ENCODE results near the gene DDT.
"Not testable (repeated sequence)": the region's sequence is repeated elsewhere in the genome, so short reads cannot be mapped to it uniquely, and the experiment has no call there.

The DDT gene

GRCh38 chr22:23974345-23974744, at the start of gene DDT:
DDT (minus strand) TSS chr22:23974441; CDS start chr22:23974414, 27 bp downstream.
- not testable (repeated sequence) for DNase-seq (ENCODE audit: low spot score)

- DNase-seq (ENCODE audit: low spot score) = no peak
Measured at GRCh38 chr22:24023204-24023789, 49.1 kb upstream of the DDT start.

- DNase-seq (ENCODE audit: low spot score) = no peak
Measured at GRCh38 chr22:24021304-24021703, 47.1 kb upstream of the DDT start.

DNA sequence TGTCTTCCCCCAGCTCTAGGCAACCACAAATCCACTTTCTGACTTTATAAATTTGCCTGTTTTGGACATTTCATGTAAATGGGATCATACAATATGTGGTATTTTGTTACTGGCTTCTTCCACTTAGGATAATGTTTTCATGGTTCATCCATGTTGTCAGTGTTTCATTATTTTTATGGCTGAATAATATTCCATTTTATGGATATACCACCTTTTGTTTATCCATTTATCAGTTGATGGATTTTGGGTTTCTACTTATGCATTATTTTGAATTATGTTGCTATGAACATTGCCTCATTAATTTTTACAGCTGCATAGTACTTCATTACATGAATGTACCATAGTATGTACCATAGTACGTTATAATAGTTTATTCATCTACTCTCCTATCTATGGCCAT, 41.9 kb upstream of the DDT start:
- DNase-seq (ENCODE audit: low spot score) = no peak

DNA sequence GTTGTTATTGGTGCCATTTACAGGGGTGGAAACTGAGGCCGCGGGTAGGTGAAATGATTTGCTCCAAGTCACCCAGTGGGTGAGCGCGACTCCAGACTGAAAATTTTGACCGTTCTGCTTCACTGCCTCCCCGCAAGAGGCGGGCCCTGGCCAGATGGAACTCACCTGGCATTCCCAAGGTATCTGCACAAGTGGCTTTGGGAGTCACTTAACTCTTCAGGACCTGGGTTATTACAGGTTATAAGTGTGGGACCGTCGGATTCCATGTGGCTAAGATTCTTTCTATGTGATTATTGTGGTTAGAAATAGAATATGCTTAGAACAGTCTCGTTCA, 37.5 kb upstream of the DDT start:
- no peak for DNase-seq (ENCODE audit: low spot score)

GRCh38 chr22:24010018-24010391, 35.8 kb upstream of the DDT start:
- DNase-seq (ENCODE audit: low spot score) = no peak

DNA sequence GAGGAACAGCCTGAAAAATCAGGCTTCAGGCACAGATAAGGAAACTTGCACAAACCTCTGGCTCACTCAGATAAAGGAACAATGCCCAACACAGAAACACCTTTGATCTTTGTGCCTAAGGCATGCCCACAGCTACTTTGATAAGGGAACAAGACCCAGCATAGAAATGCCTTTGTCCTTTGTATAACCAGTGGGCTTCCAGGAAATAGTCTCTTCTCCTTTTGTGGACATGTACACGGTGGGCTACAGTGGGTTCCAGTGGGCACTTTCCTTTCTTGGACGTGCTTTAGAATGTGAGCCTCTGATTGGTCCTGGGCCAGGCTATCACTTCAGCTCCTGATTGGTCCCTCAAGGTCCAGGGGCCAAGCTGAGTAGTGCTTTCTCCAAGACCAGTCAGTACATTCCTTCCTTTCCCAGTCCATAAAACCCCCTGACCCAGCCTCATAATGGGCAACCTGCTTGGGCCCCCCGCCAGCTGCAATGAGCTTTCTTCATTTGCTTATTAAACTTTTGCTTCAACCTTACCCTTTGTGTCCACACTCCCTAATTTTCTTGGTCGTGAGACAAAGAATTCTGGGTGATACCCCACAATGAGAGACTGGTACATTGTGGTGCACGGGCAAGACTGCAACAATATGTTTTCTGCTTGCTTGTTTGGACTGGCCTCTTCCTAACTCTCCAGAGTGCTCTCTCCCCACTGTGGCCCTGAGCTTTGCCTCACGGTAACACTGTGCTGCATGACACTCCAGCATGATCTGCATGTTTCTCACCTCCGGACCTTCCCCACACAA, 35.2 kb upstream of the DDT start:
- DNase-seq (ENCODE audit: low spot score) = no peak

- DNase-seq (ENCODE audit: low spot score) = no peak
Measured at GRCh38 chr22:24008381-24009226, 34.4 kb upstream of the DDT start.

- DNase-seq (ENCODE audit: low spot score) = no peak
Measured at GRCh38 chr22:24008022-24008283, 33.7 kb upstream of the DDT start.

- DNase-seq (ENCODE audit: low spot score) = no peak
Measured at GRCh38 chr22:24007253-24008021, 33.2 kb upstream of the DDT start.

GRCh38 chr22:24006914-24007214, 32.6 kb upstream of the DDT start:
- no peak for DNase-seq (ENCODE audit: low spot score)

- DNase-seq (ENCODE audit: low spot score) = no peak
Measured at GRCh38 chr22:24006207-24006913, 32.1 kb upstream of the DDT start.

DNA sequence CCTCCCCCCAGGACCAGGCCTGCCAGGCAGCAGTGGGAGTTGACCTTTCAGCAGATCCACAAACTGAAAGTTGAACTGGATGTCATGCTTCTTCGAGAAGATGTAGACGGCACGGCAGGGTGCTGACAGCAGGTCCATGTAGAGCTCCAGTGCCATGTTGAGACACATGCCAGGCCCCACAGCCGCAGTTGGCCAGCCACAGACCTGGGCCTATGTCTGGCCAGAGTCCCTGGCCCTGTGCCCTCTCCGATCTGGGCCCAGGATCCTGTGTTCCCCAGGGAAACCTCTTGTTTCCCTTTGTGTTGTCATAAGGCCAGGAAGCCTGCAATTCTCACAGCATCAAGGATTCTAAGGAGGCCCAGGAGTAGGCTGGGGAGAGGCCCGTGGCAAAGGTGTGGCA, 31.0 kb upstream of the DDT start, which contains the start of gene GSTT4:
Gene GSTT4 (minus strand): TSS at position 253 of the 400 bp plus-strand sequence. CDS start 97 bp downstream, at position 156.
- no peak for DNase-seq (ENCODE audit: low spot score)

GRCh38 chr22:24003887-24004286, 29.6 kb upstream of the DDT start:
- DNase-seq (ENCODE audit: low spot score) = no peak

DNA sequence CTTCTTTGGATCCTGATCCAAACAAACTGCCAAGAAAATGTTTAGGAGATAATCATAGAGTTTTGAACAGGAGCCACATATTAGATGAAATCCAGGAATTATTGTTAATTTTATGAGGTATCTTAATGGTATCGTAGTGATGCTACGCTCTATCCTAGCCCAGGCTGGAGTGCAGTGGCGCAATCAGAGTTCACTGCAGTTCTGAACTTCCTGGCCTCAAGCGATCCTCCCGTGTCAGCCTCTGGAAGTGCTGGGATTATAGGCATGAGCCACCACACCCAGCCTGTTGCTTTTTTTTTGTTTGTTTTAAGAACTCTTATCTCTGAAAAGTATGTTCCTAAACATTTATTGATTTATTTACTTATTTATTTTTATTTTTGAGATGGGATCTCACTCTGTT, 28.6 kb upstream of the DDT start:
- no peak for DNase-seq (ENCODE audit: low spot score)

GRCh38 chr22:24002272-24002671, 28.0 kb upstream of the DDT start:
- DNase-seq (ENCODE audit: low spot score) = no peak

- DNase-seq (ENCODE audit: low spot score) = no peak
Measured at GRCh38 chr22:24001314-24001713, 27.1 kb upstream of the DDT start.

DNA sequence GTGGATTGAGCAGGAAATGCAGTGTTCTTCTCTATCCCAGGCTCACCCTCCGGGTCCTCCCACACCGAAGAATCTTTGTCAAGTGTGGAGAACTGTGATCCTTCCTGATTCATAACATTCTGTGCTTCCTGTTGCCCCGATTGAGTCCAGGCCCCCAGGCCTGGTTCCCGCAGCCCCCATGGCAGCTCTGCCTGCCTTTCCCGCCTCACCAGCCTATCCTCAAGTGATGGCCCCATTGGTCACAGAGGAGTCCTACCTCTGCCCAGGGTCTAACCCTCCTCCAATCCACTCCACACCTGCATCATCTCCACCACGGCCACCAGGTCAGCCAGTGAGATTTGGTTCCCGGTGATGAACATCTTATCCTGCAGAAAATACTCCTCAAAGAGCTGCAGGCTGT, 25.5 kb upstream of the DDT start:
- DNase-seq (ENCODE audit: low spot score) = not testable (repeated sequence)

- DNase-seq (ENCODE audit: low spot score) = no peak
Measured at GRCh38 chr22:23997092-23997491, 22.9 kb upstream of the DDT start.

GRCh38 chr22:23993581-23994177, 19.4 kb upstream of the DDT start:
- DNase-seq (ENCODE audit: low spot score) = not testable (repeated sequence)

DNA sequence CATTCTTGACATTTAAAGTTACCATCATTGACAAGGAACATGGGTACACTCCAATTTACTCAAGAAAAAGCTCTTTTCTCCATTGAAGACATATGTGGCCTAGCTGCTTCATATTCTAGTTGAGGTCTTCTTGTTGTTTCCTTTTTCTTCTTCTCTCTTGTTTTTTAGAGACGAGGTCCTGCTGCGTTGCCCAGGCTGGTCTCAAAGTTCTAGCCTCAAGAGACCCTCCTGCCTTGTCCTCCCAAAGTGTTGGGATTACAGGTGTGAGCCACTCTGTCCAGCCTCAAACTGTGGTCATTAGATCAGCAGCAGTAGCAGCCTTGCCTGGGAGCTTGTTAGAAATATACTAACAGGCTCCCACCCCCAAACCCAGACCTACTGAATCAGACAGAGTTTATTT, 18.8 kb upstream of the DDT start:
- DNase-seq (ENCODE audit: low spot score) = not testable (repeated sequence)
